HCT116 (cell line): ENCODE data around the gene FILIP1. TPM values are rescaled to one million over a fixed set of nuclear protein-coding genes. Genes with fewer than 3 reads are reported as not detected.

Source experiments
- ATAC-seq: fragments of 200-7000 bp; cut with Tn5 transposase; 2 replicates; pipeline ENCODE4 v1.9.1; 2020; ENCODE audit warnings: mild to moderate bottlenecking, moderate library complexity
- BruUV-seq: library from RNA; stranded (reverse); fragments of 400-500 nt; replicated peaks from 2 replicates; lab custom pipeline; 2021; lab: Mats Ljungman, UMichigan
- CTCF ChIA-PET: fragments of 300-600 bp; sonication (Branson Sonifier 250); formaldehyde crosslinking; loops from one replicate; lab custom pipeline; 2021; ENCODE audit warnings: antibody characterized with exemption; lab: Charles Lee
- POLR2A ChIA-PET: fragments of 300-600, 350-600 bp; sonication (Branson Sonifier 250); formaldehyde crosslinking; loops from one replicate; lab custom pipeline; 2021; ENCODE audit warnings: antibody characterized with exemption; lab: Charles Lee
- RAD21 ChIA-PET, 2 experiments: fragments of 300-600 bp; sonication (Branson Sonifier 250); formaldehyde crosslinking; loops; one replicate each; lab custom pipeline; 2023; ENCODE audit warnings: low total read pairs in 2 of 2; ENCODE audit not compliant: uncharacterized antibody in 2 of 2, unreplicated experiment in 2 of 2, low non-redundant PET in 1 of 2; lab: Charles Lee
- DNase-seq: peaks from one replicate; pipeline ENCODE4 v3.0.0-alpha.2; 2010; ENCODE audit warnings: low read depth, low spot score
- H2AFZ ChIP-seq: fragments of 200-600 bp; shearing (Covaris generic), sonication (generic); 2 replicates; pipeline ENCODE4 v1.6.1; 2017; ENCODE audit warnings: low read depth, mixed run types, mixed read lengths, antibody characterized with exemption, low read length; ENCODE audit not compliant: poor library complexity, severe bottlenecking
- H3K27ac ChIP-seq: 2 replicates; pipeline ENCODE4 v1.5.1; 2012; ENCODE audit warnings: low read depth, low read length
- H3K27me3 ChIP-seq: fragments of 200-600 bp; sonication (generic); 2 replicates; pipeline ENCODE4 v1.6.1; 2016; ENCODE audit warnings: mixed run types, low read length, mixed read lengths; ENCODE audit not compliant: insufficient read depth
- H3K36me3 ChIP-seq, 2 experiments: fragments of 200-500 bp in 1 of 2; fragments of 200-600 bp in 1 of 2; sonication (Bioruptor generic) in 1 of 2; sonication (generic) in 1 of 2; 2 replicates each; pipeline versions ENCODE4 v1.5.1 to v1.6.1; 2014 to 2016; ENCODE audit warnings: low read length in 2 of 2, inconsistent platforms in 1 of 2, mixed read lengths in 1 of 2, mixed run types in 1 of 2; ENCODE audit not compliant: insufficient read depth in 2 of 2, control insufficient read depth in 1 of 2
- H3K4me1 ChIP-seq, 2 experiments: fragments of 200-600 bp in 1 of 2; sonication (generic) in 1 of 2; 2 replicates each; pipeline versions ENCODE4 v1.5.1 to v1.6.1; 2012 to 2017; ENCODE audit warnings: low read length in 2 of 2, inconsistent platforms in 1 of 2, mild to moderate bottlenecking in 1 of 2, mixed read lengths in 1 of 2, mixed run types in 1 of 2, moderate library complexity in 1 of 2; ENCODE audit not compliant: insufficient read depth in 2 of 2, control insufficient read depth in 1 of 2
- H3K4me2 ChIP-seq: fragments of 200-600 bp; sonication (generic); 2 replicates; pipeline ENCODE4 v1.6.1; 2017; ENCODE audit warnings: mixed run types, low read length, mixed read lengths
- H3K4me3 ChIP-seq, 2 experiments: fragments of 200-600 bp in 1 of 2; sonication (generic) in 1 of 2; replicated peaks in 1 of 2; 2 replicates each; pipeline ENCODE4 v1.5.1; 2011 to 2016; ENCODE audit warnings: low read length in 2 of 2, control low read depth in 1 of 2, low read depth in 1 of 2, mild to moderate bottlenecking in 1 of 2, mixed read lengths in 1 of 2, mixed run types in 1 of 2
- H3K79me2 ChIP-seq: fragments of 200-600 bp; sonication (generic); 2 replicates; pipeline ENCODE4 v1.6.1; 2017; ENCODE audit warnings: mild to moderate bottlenecking, mixed run types, low read length, moderate library complexity, mixed read lengths; ENCODE audit not compliant: insufficient read depth
- H3K9ac ChIP-seq: fragments of 200-600 bp; sonication (generic); 2 replicates; pipeline ENCODE4 v1.6.1; 2016; ENCODE audit warnings: low read length, mixed read lengths
- H3K9me2 ChIP-seq: fragments of 200-600 bp; sonication (generic), shearing (Covaris generic); 2 replicates; pipeline ENCODE4 v1.6.1; 2017; ENCODE audit warnings: mixed run types, mild to moderate bottlenecking, moderate library complexity; ENCODE audit not compliant: insufficient read depth
- H3K9me3 ChIP-seq, 2 experiments: fragments of 200-500 bp in 1 of 2; fragments of 200-600 bp in 1 of 2; sonication (Bioruptor generic) in 1 of 2; sonication (generic) in 1 of 2; 2 replicates each; pipeline ENCODE4 v1.6.1; 2014 to 2017; ENCODE audit warnings: low read length in 2 of 2, mixed read lengths in 2 of 2, inconsistent platforms in 1 of 2, low read depth in 1 of 2, mild to moderate bottlenecking in 1 of 2, mixed run types in 1 of 2, moderate library complexity in 1 of 2; ENCODE audit not compliant: control insufficient read depth in 1 of 2, insufficient read depth in 1 of 2
- H4K20me1 ChIP-seq: fragments of 200-600 bp; sonication (generic), shearing (Covaris generic); 2 replicates; pipeline ENCODE4 v1.6.1; 2017; ENCODE audit warnings: mixed run types, mild to moderate bottlenecking, moderate library complexity; ENCODE audit not compliant: insufficient read depth
- ATF3 ChIP-seq: IDR thresholded peaks from 2 replicates; pipeline ENCODE4 v1.6.1; 2012
- CTCF ChIP-seq, 3 experiments: fragments of 200-600 bp in 1 of 3; sonication (generic) in 1 of 3; IDR thresholded peaks in 2 of 3; conservative IDR thresholded peaks in 1 of 3; 2 replicates each; pipeline ENCODE4 v1.5.1; 2012 to 2017; ENCODE audit warnings: low read depth in 2 of 3, low read length in 2 of 3, antibody characterized with exemption in 1 of 3, borderline replicate concordance in 1 of 3, control low read depth in 1 of 3, mild to moderate bottlenecking in 1 of 3, mixed read lengths in 1 of 3, mixed run types in 1 of 3, moderate library complexity in 1 of 3; ENCODE audit not compliant: insufficient read depth in 1 of 3
- EGR1 ChIP-seq: IDR thresholded peaks from 2 replicates; pipeline ENCODE4 v1.6.1; 2012; ENCODE audit warnings: low read depth
- ELF1 ChIP-seq: IDR thresholded peaks from 2 replicates; pipeline ENCODE4 v1.6.1; 2012; ENCODE audit warnings: low read depth, borderline replicate concordance
- EZH2 ChIP-seq: fragments of 200-600 bp; sonication (generic); IDR thresholded peaks from 2 replicates; pipeline ENCODE4 v1.6.1; 2017; ENCODE audit warnings: antibody characterized with exemption, mixed run types
- JUND ChIP-seq: IDR thresholded peaks from 2 replicates; pipeline ENCODE4 v1.6.1; 2012
- RAD21 ChIP-seq: IDR thresholded peaks from 2 replicates; pipeline ENCODE4 v1.6.1; 2012; ENCODE audit warnings: low read depth, mild to moderate bottlenecking
- SIN3A ChIP-seq: IDR thresholded peaks from 2 replicates; pipeline ENCODE4 v1.6.1; 2012; ENCODE audit warnings: low read depth
- ZNF274 ChIP-seq: fragments of 200-500 bp; sonication (Bioruptor generic); IDR thresholded peaks from 2 replicates; pipeline ENCODE4 v1.6.1; 2014; ENCODE audit warnings: mild to moderate bottlenecking, low read depth, low read length, inconsistent platforms
- intact Hi-C: fragments of 100-400 bp; cut with micrococcal nuclease; formaldehyde crosslinking; loops from 2 replicates; pipeline ENCODE4 v1.10.0; 2022
- total RNA-seq: library from RNA; stranded (reverse); gene quantifications from one replicate; pipeline ENCODE4 v1.2.1, GENCODE V29; 2021; ENCODE audit not compliant: unreplicated experiment
- TF ChIP-seq, protein P1 (sequence below): IDR thresholded peaks from 2 replicates; pipeline ENCODE4 v1.6.1; 2011; ENCODE audit warnings: mild to moderate bottlenecking, low read length, moderate library complexity; ENCODE audit not compliant: insufficient replicate concordance; ENCODE audit errors: extremely low read depth

Gene FILIP1
- total RNA-seq, 1 experiment from 2014 or later: 0.05 TPM

GRCh38 chr6:75495011-75495410, 1.4 kb upstream of the FILIP1 start:
- no peaks in the 10 kb centered on the region for H3K9me3 ChIP-seq
- H3K4me1 ChIP-seq: peaks cover 5 to 11% of the 10 kb centered on the region in 2 experiments; a peak in 3 of 4 replicates
- BruUV-seq: no TSS peak
- no peaks in the 10 kb centered on the region for H3K9me2 ChIP-seq
- H2AFZ ChIP-seq: no peak overlapping the region
- CTCF ChIA-PET: no interaction called here
- no peaks in the 10 kb centered on the region for H3K79me2 ChIP-seq
- H3K9ac ChIP-seq: no peak overlapping the region
- H3K36me3 ChIP-seq: no peaks in the 10 kb centered on the region
- H3K27me3 ChIP-seq: no peaks in the 10 kb centered on the region
- TF ChIP-seq ELF1 (no peak), EZH2 (no peak), JUND (no peak), CTCF (IDR thresholded peaks at IDR 0.05 in 2 of 3, conservative IDR thresholded peaks at IDR 0.05 in 1 of 3; ENCODE audit: borderline replicate concordance in 1 of 3, insufficient read depth in 1 of 3, low read depth in 2 of 3, low read length in 2 of 3) (no peak), SIN3A (no peak), RAD21 (no peak), EGR1 (no peak), ATF3 (no peak), ZNF274 (no peak)
- TF ChIP-seq, protein P1, sequence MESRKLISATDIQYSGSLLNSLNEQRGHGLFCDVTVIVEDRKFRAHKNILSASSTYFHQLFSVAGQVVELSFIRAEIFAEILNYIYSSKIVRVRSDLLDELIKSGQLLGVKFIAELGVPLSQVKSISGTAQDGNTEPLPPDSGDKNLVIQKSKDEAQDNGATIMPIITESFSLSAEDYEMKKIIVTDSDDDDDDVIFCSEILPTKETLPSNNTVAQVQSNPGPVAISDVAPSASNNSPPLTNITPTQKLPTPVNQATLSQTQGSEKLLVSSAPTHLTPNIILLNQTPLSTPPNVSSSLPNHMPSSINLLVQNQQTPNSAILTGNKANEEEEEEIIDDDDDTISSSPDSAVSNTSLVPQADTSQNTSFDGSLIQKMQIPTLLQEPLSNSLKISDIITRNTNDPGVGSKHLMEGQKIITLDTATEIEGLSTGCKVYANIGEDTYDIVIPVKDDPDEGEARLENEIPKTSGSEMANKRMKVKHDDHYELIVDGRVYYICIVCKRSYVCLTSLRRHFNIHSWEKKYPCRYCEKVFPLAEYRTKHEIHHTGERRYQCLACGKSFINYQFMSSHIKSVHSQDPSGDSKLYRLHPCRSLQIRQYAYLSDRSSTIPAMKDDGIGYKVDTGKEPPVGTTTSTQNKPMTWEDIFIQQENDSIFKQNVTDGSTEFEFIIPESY: no peak
- TF ChIP-seq, all 23 proteins: peak for 0
- ChIA-PET POLR2A (no interaction called here), RAD21 (no interaction called here)
- no peak overlapping the region for H3K4me2 ChIP-seq
- no peak for DNase-seq
- H4K20me1 ChIP-seq: no peaks in the 10 kb centered on the region
- H3K4me3 ChIP-seq: no peak overlapping the region
- intact Hi-C loops: no loop called here
- no peak overlapping the region for H3K27ac ChIP-seq
- ATAC-seq: no peak
